ENCODE measurements around the gene ZNF222. TPM values are rescaled to one million over a fixed set of nuclear protein-coding genes. Genes with fewer than 3 reads are reported as not detected.

ZNF222 gene
- total and polyA plus RNA-seq, 7 donors: 0.60 to 3.8 (median 2.1) TPM

DNA sequence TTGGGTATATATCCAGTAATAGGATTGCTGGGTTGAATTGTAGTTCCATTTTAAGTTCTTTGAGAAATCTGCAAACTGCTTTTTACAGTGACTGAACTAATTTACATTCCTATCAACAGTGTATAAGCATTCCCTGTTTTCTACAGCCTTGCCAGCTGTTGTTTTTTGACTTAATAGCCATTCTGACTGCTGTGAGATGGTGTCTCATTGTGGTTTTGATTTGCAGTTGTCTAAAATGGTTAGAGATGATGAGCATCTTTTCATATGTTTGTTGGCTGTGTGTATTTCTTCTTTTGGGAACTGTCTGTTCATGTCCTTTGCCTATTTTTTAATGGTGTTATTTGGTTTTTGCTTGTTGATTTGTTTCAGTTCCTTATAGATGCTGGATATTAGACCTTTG, 4.0 kb upstream of the ZNF222 start:
- Histone ChIP-seq H3K9me3 (peaks cover 0 to 9% (median 0%) of the 10 kb centered on the region in 4 donors), H3K36me3 (no peaks in the 10 kb centered on the region), H3K27me3 (no peaks in the 10 kb centered on the region), H3K4me1 (peaks cover 0 to 10% (median 6%) of the 10 kb centered on the region in 4 donors), H3K27ac (no peak overlapping the region), H3K4me3 (no peak overlapping the region)
- DNase-seq: no peak
- intact Hi-C loops (cut with DNase I): no loop called here
- TF ChIP-seq EP300 (IDR thresholded peaks at IDR 0.05) (no peak), POLR2A (IDR thresholded peaks at IDR 0.05) (no peak), POLR2AphosphoS5 (IDR thresholded peaks at IDR 0.05) (no peak)
- TF ChIP-seq, protein P1, sequence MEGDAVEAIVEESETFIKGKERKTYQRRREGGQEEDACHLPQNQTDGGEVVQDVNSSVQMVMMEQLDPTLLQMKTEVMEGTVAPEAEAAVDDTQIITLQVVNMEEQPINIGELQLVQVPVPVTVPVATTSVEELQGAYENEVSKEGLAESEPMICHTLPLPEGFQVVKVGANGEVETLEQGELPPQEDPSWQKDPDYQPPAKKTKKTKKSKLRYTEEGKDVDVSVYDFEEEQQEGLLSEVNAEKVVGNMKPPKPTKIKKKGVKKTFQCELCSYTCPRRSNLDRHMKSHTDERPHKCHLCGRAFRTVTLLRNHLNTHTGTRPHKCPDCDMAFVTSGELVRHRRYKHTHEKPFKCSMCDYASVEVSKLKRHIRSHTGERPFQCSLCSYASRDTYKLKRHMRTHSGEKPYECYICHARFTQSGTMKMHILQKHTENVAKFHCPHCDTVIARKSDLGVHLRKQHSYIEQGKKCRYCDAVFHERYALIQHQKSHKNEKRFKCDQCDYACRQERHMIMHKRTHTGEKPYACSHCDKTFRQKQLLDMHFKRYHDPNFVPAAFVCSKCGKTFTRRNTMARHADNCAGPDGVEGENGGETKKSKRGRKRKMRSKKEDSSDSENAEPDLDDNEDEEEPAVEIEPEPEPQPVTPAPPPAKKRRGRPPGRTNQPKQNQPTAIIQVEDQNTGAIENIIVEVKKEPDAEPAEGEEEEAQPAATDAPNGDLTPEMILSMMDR (IDR thresholded peaks at IDR 0.05): no peak

DNA sequence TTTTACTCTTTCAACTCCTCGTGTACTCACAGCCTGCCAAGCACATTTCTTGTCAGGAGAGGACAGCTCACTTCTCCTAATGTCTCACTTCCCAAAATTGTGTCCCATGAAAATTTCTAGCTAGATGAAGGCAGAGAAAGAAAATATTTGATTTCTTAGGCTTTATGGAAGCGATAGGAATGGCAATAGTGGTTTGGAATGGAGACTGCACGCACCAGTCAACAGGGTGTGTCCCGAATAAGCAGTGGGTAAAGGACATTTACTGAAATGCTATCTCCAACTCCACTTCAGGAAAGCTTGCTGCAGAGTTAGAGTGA, 321 bp upstream of the ZNF222 start:
- Histone ChIP-seq H3K9me3 (peaks cover 0 to 12% (median 4%) of the 10 kb centered on the region in 4 donors), H3K27ac (peak overlapping the region; percentile 50 to 69 (median 56)), H3K36me3 (peaks cover 17 to 33% (median 29%) of the 10 kb centered on the region in 4 donors), H3K27me3 (no peaks in the 10 kb centered on the region), H3K4me1 (peaks cover 0 to 11% (median 7%) of the 10 kb centered on the region in 4 donors), H3K4me3 (peak overlapping the region; percentile 60 to 76 (median 69))
- TF ChIP-seq POLR2AphosphoS5 (IDR thresholded peaks at IDR 0.05) (no peak), POLR2A (IDR thresholded peaks at IDR 0.05) (no peak), EP300 (IDR thresholded peaks at IDR 0.05) (no peak)
- TF ChIP-seq, protein P1 (IDR thresholded peaks at IDR 0.05): no peak
- no peak for DNase-seq
- intact Hi-C loops (cut with DNase I): no loop called here
- WGBS, 2 donors: 45% methylated on average over 4 of the region's 4 CpGs

DNA sequence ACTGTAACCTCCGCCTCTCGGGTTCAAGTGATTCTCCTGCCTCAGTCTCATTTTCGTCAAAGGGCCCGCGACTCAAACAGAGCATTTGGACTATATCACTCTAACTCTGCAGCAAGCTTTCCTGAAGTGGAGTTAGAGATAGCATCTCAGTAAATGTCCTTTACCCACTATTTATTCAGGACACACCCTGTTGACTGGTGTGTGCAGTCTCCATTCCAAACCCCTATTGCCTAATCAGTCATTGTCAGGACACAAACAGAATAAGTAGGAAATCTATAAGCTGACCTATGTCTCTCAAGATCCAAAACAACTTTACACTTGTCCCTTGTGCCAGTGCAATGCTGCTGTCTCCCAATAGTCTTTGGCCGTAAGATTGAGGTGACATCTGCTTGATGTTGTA, 1.4 kb downstream of the ZNF222 start:
- DNase-seq: no peak
- Histone ChIP-seq H3K4me1 (peaks cover 0 to 11% (median 7%) of the 10 kb centered on the region in 4 donors), H3K27ac (no peak overlapping the region), H3K9me3 (peaks cover 11 to 22% (median 16%) of the 10 kb centered on the region in 4 donors), H3K36me3 (peaks cover 20 to 51% (median 46%) of the 10 kb centered on the region in 4 donors), H3K27me3 (no peaks in the 10 kb centered on the region), H3K4me3 (no peak overlapping the region)
- intact Hi-C loops (cut with DNase I): loop anchor here (2.0 kb wide), 1 partner anchor 24 kb away; no protein-coding TSS in a partner anchor
- WGBS, 2 donors: 96 to 99% methylated on average over 6 of the region's 6 CpGs
- TF ChIP-seq, protein P1 (IDR thresholded peaks at IDR 0.05): no peak
- no peak for TF ChIP-seq EP300 (IDR thresholded peaks at IDR 0.05)
- TF ChIP-seq POLR2AphosphoS5 (IDR thresholded peaks at IDR 0.05): no peak
- no peak for TF ChIP-seq POLR2A (IDR thresholded peaks at IDR 0.05)

DNA sequence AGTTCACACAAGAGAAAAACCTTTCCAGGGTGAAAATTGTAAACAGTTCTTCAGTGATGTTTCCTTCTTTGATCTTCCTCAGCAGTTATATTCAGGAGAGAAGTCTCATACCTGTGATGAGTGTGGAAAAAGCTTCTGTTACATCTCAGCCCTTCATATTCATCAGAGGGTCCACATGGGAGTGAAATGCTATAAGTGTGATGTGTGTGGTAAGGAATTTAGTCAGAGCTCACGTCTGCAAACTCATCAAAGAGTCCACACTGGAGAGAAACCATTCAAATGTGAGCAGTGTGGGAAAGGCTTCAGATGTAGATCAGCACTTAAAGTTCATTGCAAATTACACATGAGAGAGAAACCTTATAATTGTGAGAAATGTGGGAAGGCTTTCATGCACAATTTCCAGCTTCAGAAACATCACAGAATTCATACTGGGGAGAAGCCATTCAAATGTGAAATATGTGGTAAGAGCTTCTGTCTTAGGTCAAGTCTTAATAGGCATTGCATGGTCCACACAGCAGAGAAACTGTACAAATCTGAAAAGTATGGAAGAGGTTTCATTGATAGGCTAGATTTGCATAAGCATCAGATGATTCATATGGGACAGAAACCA, 6.9 kb downstream of the ZNF222 start:
- Histone ChIP-seq H3K36me3 (peaks cover 27 to 67% (median 57%) of the 10 kb centered on the region in 4 donors), H3K4me3 (no peak overlapping the region), H3K27ac (no peak overlapping the region), H3K27me3 (no peaks in the 10 kb centered on the region), H3K4me1 (no peaks in the 10 kb centered on the region), H3K9me3 (peaks cover 29 to 60% (median 50%) of the 10 kb centered on the region in 4 donors)
- WGBS, 2 donors: 89 to 91% methylated on average over 1 of the region's 1 CpG
- DNase-seq: no peak
- TF ChIP-seq EP300 (IDR thresholded peaks at IDR 0.05): no peak
- no peak for TF ChIP-seq POLR2A (IDR thresholded peaks at IDR 0.05)
- no peak for TF ChIP-seq POLR2AphosphoS5 (IDR thresholded peaks at IDR 0.05)
- TF ChIP-seq, protein P1 (IDR thresholded peaks at IDR 0.05): no peak
- intact Hi-C loops (cut with DNase I): no loop called here

DNA sequence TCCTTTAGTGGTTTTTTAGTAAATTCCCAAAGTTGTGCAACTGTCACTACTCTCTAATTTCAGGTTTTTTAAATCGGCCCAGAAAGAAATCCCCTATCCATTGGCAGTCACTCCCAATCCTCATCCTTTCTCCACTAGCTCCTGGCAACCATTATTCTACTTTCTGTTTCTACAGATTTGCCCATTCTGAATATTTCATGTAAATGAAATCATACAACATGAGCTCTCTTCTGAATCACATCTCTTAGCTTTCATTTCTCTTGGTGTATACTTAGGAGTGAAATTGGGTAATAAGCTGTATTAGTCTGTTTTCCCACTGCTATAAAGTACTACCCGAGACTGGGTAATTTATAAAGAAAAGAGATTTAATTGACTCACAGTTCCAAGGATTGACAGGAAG, 17.0 kb downstream of the ZNF222 start:
- H3K4me1 ChIP-seq: no peaks in the 10 kb centered on the region
- TF ChIP-seq POLR2A (IDR thresholded peaks at IDR 0.05): no peak
- no peak for TF ChIP-seq EP300 (IDR thresholded peaks at IDR 0.05)
- TF ChIP-seq, protein P1 (IDR thresholded peaks at IDR 0.05): no peak
- TF ChIP-seq POLR2AphosphoS5 (IDR thresholded peaks at IDR 0.05): no peak
- H3K27ac ChIP-seq: no peak overlapping the region
- no peak for DNase-seq
- intact Hi-C loops (cut with DNase I): no loop called here
- WGBS, 2 donors: 78 to 89% methylated on average over 2 of the region's 2 CpGs
- H3K9me3 ChIP-seq: peaks cover 0 to 10% (median 8%) of the 10 kb centered on the region in 4 donors
- no peaks in the 10 kb centered on the region for H3K36me3 ChIP-seq
- H3K4me3 ChIP-seq: no peak overlapping the region
- H3K27me3 ChIP-seq: no peaks in the 10 kb centered on the region
